ENCODE results near the gene CADPS2.

The CADPS2 gene

GRCh38 chr7:122629412-122629953, 256.8 kb downstream of the CADPS2 start:
- Mint-ChIP-seq H3K36me3 (no peaks in the 10 kb centered on the region), H3K27ac (no peak overlapping the region), H3K4me1 (no peaks in the 10 kb centered on the region), H3K27me3 (no peaks in the 10 kb centered on the region), H3K4me3 (no peak overlapping the region), H3K9me3 (no peaks in the 10 kb centered on the region)
- DNase-seq (ENCODE audit: low spot score in 2 of 2) = no peak
- no peak for ATAC-seq (ENCODE audit: low read depth)

GRCh38 chr7:122628651-122629411, 257.4 kb downstream of the CADPS2 start:
- ATAC-seq (ENCODE audit: low read depth) (no peak), DNase-seq (ENCODE audit: low spot score in 2 of 2) (no peak)
- Mint-ChIP-seq H3K27ac (no peak overlapping the region), H3K9me3 (no peaks in the 10 kb centered on the region), H3K36me3 (no peaks in the 10 kb centered on the region), H3K4me3 (no peak overlapping the region), H3K4me1 (no peaks in the 10 kb centered on the region), H3K27me3 (no peaks in the 10 kb centered on the region)

GRCh38 chr7:122626785-122627184, 259.5 kb downstream of the CADPS2 start:
- no peaks in the 10 kb centered on the region for H3K36me3 Mint-ChIP-seq

GRCh38 chr7:122622682-122623081, 263.6 kb downstream of the CADPS2 start:
- no peaks in the 10 kb centered on the region for H3K36me3 Mint-ChIP-seq
- H3K27me3 Mint-ChIP-seq = no peaks in the 10 kb centered on the region
- no peak overlapping the region for H3K27ac Mint-ChIP-seq
- DNase-seq (ENCODE audit: low spot score in 2 of 2) (no peak), ATAC-seq (ENCODE audit: low read depth) (no peak)
- no peaks in the 10 kb centered on the region for H3K9me3 Mint-ChIP-seq
- no peak overlapping the region for H3K4me3 Mint-ChIP-seq
- H3K4me1 Mint-ChIP-seq = no peaks in the 10 kb centered on the region

More at GRCh38 chr7:122626785-122627184, 259.5 kb downstream of the CADPS2 start:
- no peak for DNase-seq (ENCODE audit: low spot score in 2 of 2)
- Mint-ChIP-seq H3K4me1 (no peaks in the 10 kb centered on the region), H3K9me3 (no peaks in the 10 kb centered on the region), H3K27me3 (no peaks in the 10 kb centered on the region), H3K27ac (no peak overlapping the region), H3K4me3 (no peak overlapping the region)
- ATAC-seq (ENCODE audit: low read depth) = no peak

- no peak for ATAC-seq (ENCODE audit: low read depth)
- H3K9me3 Mint-ChIP-seq = no peaks in the 10 kb centered on the region
- H3K36me3 Mint-ChIP-seq = no peaks in the 10 kb centered on the region
- no peaks in the 10 kb centered on the region for H3K4me1 Mint-ChIP-seq
- H3K4me3 Mint-ChIP-seq = no peak overlapping the region
- no peaks in the 10 kb centered on the region for H3K27me3 Mint-ChIP-seq
- H3K27ac Mint-ChIP-seq = no peak overlapping the region
- DNase-seq (ENCODE audit: low spot score in 2 of 2) = no peak
Observed at GRCh38 chr7:122619664-122620063, 266.6 kb downstream of the CADPS2 start.

- DNase-seq (ENCODE audit: low spot score in 2 of 2) = no peak
- Mint-ChIP-seq H3K36me3 (no peaks in the 10 kb centered on the region), H3K27me3 (no peaks in the 10 kb centered on the region), H3K4me3 (no peak overlapping the region), H3K27ac (no peak overlapping the region), H3K9me3 (no peaks in the 10 kb centered on the region), H3K4me1 (no peaks in the 10 kb centered on the region)
- ATAC-seq (ENCODE audit: low read depth) = no peak
Observed at GRCh38 chr7:122618585-122619189, 267.6 kb downstream of the CADPS2 start.

- H3K27ac Mint-ChIP-seq = no peak overlapping the region
- no peaks in the 10 kb centered on the region for H3K4me1 Mint-ChIP-seq
- H3K36me3 Mint-ChIP-seq = no peaks in the 10 kb centered on the region
- DNase-seq (ENCODE audit: low spot score in 2 of 2) (no peak), ATAC-seq (ENCODE audit: low read depth) (no peak)
- no peaks in the 10 kb centered on the region for H3K9me3 Mint-ChIP-seq
- H3K27me3 Mint-ChIP-seq = no peaks in the 10 kb centered on the region
- H3K4me3 Mint-ChIP-seq = no peak overlapping the region
Observed at GRCh38 chr7:122616951-122617350, 269.3 kb downstream of the CADPS2 start.

GRCh38 chr7:122605929-122606328, 280.3 kb downstream of the CADPS2 start:
- Mint-ChIP-seq H3K4me3 (no peak overlapping the region), H3K27me3 (no peaks in the 10 kb centered on the region), H3K9me3 (no peaks in the 10 kb centered on the region), H3K27ac (no peak overlapping the region), H3K4me1 (no peaks in the 10 kb centered on the region), H3K36me3 (no peaks in the 10 kb centered on the region)
- no peak for ATAC-seq (ENCODE audit: low read depth)
- DNase-seq (ENCODE audit: low spot score in 2 of 2) = no peak

GRCh38 chr7:122604251-122604650, 282.0 kb downstream of the CADPS2 start:
- H3K4me3 Mint-ChIP-seq = no peak overlapping the region
- H3K27ac Mint-ChIP-seq = no peak overlapping the region
- ATAC-seq (ENCODE audit: low read depth) (no peak), DNase-seq (ENCODE audit: low spot score in 2 of 2) (no peak)
- H3K36me3 Mint-ChIP-seq = no peaks in the 10 kb centered on the region
- H3K9me3 Mint-ChIP-seq = no peaks in the 10 kb centered on the region
- H3K27me3 Mint-ChIP-seq = no peaks in the 10 kb centered on the region
- no peaks in the 10 kb centered on the region for H3K4me1 Mint-ChIP-seq

GRCh38 chr7:122602800-122603199, 283.5 kb downstream of the CADPS2 start:
- no peaks in the 10 kb centered on the region for H3K36me3 Mint-ChIP-seq
- H3K4me3 Mint-ChIP-seq = no peak overlapping the region
- H3K4me1 Mint-ChIP-seq = no peaks in the 10 kb centered on the region
- ATAC-seq (ENCODE audit: low read depth) (no peak), DNase-seq (ENCODE audit: low spot score in 2 of 2) (no peak)
- no peaks in the 10 kb centered on the region for H3K27me3 Mint-ChIP-seq
- no peaks in the 10 kb centered on the region for H3K9me3 Mint-ChIP-seq
- H3K27ac Mint-ChIP-seq = no peak overlapping the region

- Mint-ChIP-seq H3K27me3 (no peaks in the 10 kb centered on the region), H3K36me3 (no peaks in the 10 kb centered on the region), H3K4me3 (no peak overlapping the region), H3K4me1 (no peaks in the 10 kb centered on the region), H3K9me3 (no peaks in the 10 kb centered on the region), H3K27ac (no peak overlapping the region)
- DNase-seq (ENCODE audit: low spot score in 2 of 2) = no peak
- ATAC-seq (ENCODE audit: low read depth) = no peak
Observed at GRCh38 chr7:122600630-122601029, 285.6 kb downstream of the CADPS2 start.

GRCh38 chr7:122600042-122600441, 286.2 kb downstream of the CADPS2 start:
- Mint-ChIP-seq H3K27ac (no peak overlapping the region), H3K27me3 (no peaks in the 10 kb centered on the region), H3K9me3 (no peaks in the 10 kb centered on the region), H3K4me1 (no peaks in the 10 kb centered on the region), H3K4me3 (no peak overlapping the region), H3K36me3 (no peaks in the 10 kb centered on the region)
- no peak for ATAC-seq (ENCODE audit: low read depth)
- DNase-seq (ENCODE audit: low spot score in 2 of 2) = no peak

- Mint-ChIP-seq H3K36me3 (no peaks in the 10 kb centered on the region), H3K9me3 (no peaks in the 10 kb centered on the region), H3K27ac (no peak overlapping the region), H3K4me3 (no peak overlapping the region), H3K27me3 (no peaks in the 10 kb centered on the region), H3K4me1 (no peaks in the 10 kb centered on the region)
- no peak for DNase-seq (ENCODE audit: low spot score in 2 of 2)
- ATAC-seq (ENCODE audit: low read depth) = no peak
Observed at GRCh38 chr7:122597277-122597676, 289.0 kb downstream of the CADPS2 start.

GRCh38 chr7:122595885-122596284, 290.4 kb downstream of the CADPS2 start:
- Mint-ChIP-seq H3K4me3 (no peak overlapping the region), H3K36me3 (no peaks in the 10 kb centered on the region), H3K27ac (no peak overlapping the region), H3K4me1 (no peaks in the 10 kb centered on the region), H3K9me3 (no peaks in the 10 kb centered on the region), H3K27me3 (no peaks in the 10 kb centered on the region)
- ATAC-seq (ENCODE audit: low read depth) (no peak), DNase-seq (ENCODE audit: low spot score in 2 of 2) (no peak)

- no peaks in the 10 kb centered on the region for H3K27me3 Mint-ChIP-seq
- no peak overlapping the region for H3K4me3 Mint-ChIP-seq
- no peak for ATAC-seq (ENCODE audit: low read depth)
- H3K9me3 Mint-ChIP-seq = no peaks in the 10 kb centered on the region
- no peak overlapping the region for H3K27ac Mint-ChIP-seq
- H3K36me3 Mint-ChIP-seq = no peaks in the 10 kb centered on the region
- H3K4me1 Mint-ChIP-seq = no peaks in the 10 kb centered on the region
- no peak for DNase-seq (ENCODE audit: low spot score in 2 of 2)
Observed at GRCh38 chr7:122588621-122589020, 297.6 kb downstream of the CADPS2 start.
